Measurements from ENCODE around the gene CD300LB.

The CD300LB gene

GRCh38 chr17:74542166-74542565 lies 10.9 kb upstream of the CD300LB start:
- no peaks in the 10 kb centered on the region for H3K4me1 ChIP-seq (ENCODE audit: low read depth, poor library complexity, severe bottlenecking)
- TF ChIP-seq CTCF (conservative IDR thresholded peaks at IDR 0.05; ENCODE audit: low read depth, low read length): no peak
- no peak overlapping the region for H2AFZ ChIP-seq (ENCODE audit: low read depth)
- no peak overlapping the region for H3K4me2 ChIP-seq
- H3K9ac ChIP-seq: no peak overlapping the region
- H3K27me3 ChIP-seq (ENCODE audit: insufficient read depth, low read depth): peaks cover 91% of the 10 kb centered on the region
- no peaks in the 10 kb centered on the region for H4K20me1 ChIP-seq (ENCODE audit: insufficient read depth)
- H3K79me2 ChIP-seq (ENCODE audit: insufficient read depth, low read depth): no peaks in the 10 kb centered on the region
- no peak overlapping the region for H3K4me3 ChIP-seq (IDR thresholded peaks at IDR 0.05; ENCODE audit: insufficient read depth, low read depth, low read length)
- no peaks in the 10 kb centered on the region for H3K36me3 ChIP-seq (ENCODE audit: insufficient read depth)
- H3K27ac ChIP-seq: no peak overlapping the region

GRCh38 chr17:74541176-74542111 lies 10.2 kb upstream of the CD300LB start:
- Histone ChIP-seq H3K27ac (no peak overlapping the region), H3K4me1 (ENCODE audit: low read depth, poor library complexity, severe bottlenecking) (no peaks in the 10 kb centered on the region), H3K4me3 (IDR thresholded peaks at IDR 0.05; ENCODE audit: insufficient read depth, low read depth, low read length) (no peak overlapping the region), H3K36me3 (ENCODE audit: insufficient read depth) (no peaks in the 10 kb centered on the region), H3K79me2 (ENCODE audit: insufficient read depth, low read depth) (no peaks in the 10 kb centered on the region), H3K4me2 (no peak overlapping the region), H3K27me3 (ENCODE audit: insufficient read depth, low read depth) (peaks cover 92% of the 10 kb centered on the region), H3K9ac (no peak overlapping the region), H4K20me1 (ENCODE audit: insufficient read depth) (no peaks in the 10 kb centered on the region), H2AFZ (ENCODE audit: low read depth) (no peak overlapping the region)
- no peak for TF ChIP-seq CTCF (conservative IDR thresholded peaks at IDR 0.05; ENCODE audit: low read depth, low read length)

DNA sequence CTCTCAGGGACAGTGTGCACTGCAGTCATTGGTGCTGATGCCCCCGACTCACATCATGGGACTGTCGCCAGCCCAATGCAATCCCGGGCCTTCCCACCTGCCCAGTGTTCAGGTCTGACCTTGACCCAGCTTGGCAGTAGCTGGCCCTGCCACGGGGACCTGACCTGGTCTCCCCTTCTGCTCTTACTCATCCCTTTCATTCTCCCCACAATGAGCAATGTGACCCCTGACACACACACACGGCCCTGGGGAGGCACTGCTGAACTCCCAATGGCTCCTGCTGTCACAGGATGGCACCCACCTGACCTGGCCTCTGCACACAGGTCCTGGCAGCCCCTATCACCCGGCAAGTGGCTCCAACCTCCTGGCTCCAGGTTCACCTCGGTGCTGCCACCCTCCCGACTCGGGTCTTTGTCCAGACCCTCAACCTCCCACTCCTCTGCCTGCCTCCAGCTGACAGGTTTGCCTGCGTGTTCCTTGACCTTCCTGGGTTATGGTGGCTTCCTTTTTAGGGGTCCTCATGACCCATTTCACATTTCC lies 8.1 kb upstream of the CD300LB start:
- no peaks in the 10 kb centered on the region for H4K20me1 ChIP-seq (ENCODE audit: insufficient read depth)

DNA sequence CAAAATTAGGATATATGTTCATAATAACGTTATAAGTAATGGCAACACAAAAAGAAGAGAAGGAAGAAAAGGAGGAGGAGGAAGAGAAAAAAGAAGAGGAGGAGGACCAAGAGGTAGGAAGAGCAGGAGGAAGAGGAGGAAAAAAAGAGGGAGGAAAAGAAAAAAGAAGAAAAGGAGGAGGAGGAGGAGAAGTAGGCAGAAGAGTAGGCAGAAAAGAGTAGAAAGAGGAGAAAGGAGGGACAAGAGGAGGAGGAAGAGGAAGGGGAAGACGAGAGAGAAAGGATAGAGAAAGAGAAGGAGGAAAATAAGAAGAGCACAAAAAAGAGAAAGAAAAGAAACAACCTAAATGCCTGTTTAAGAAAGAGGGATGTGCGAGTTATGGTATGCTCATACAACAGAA lies 5.6 kb upstream of the CD300LB start:
- no peaks in the 10 kb centered on the region for H3K79me2 ChIP-seq (ENCODE audit: insufficient read depth, low read depth)
- peaks cover 93% of the 10 kb centered on the region for H3K27me3 ChIP-seq (ENCODE audit: insufficient read depth, low read depth)
- H2AFZ ChIP-seq (ENCODE audit: low read depth): no peak overlapping the region
- H4K20me1 ChIP-seq (ENCODE audit: insufficient read depth): no peaks in the 10 kb centered on the region
- no peak overlapping the region for H3K27ac ChIP-seq
- no peak overlapping the region for H3K4me3 ChIP-seq (IDR thresholded peaks at IDR 0.05; ENCODE audit: insufficient read depth, low read depth, low read length)
- no peak for TF ChIP-seq CTCF (conservative IDR thresholded peaks at IDR 0.05; ENCODE audit: low read depth, low read length)
- no peak overlapping the region for H3K9ac ChIP-seq
- no peak overlapping the region for H3K4me2 ChIP-seq
- no peaks in the 10 kb centered on the region for H3K36me3 ChIP-seq (ENCODE audit: insufficient read depth)
- no peaks in the 10 kb centered on the region for H3K4me1 ChIP-seq (ENCODE audit: low read depth, poor library complexity, severe bottlenecking)

More for the DNA sequence above, 8.1 kb upstream of the CD300LB start:
- Histone ChIP-seq H3K4me2 (no peak overlapping the region), H3K27ac (no peak overlapping the region), H3K79me2 (ENCODE audit: insufficient read depth, low read depth) (no peaks in the 10 kb centered on the region), H3K4me1 (ENCODE audit: low read depth, poor library complexity, severe bottlenecking) (no peaks in the 10 kb centered on the region), H3K4me3 (IDR thresholded peaks at IDR 0.05; ENCODE audit: insufficient read depth, low read depth, low read length) (no peak overlapping the region), H2AFZ (ENCODE audit: low read depth) (no peak overlapping the region), H3K9ac (no peak overlapping the region), H3K36me3 (ENCODE audit: insufficient read depth) (no peaks in the 10 kb centered on the region), H3K27me3 (ENCODE audit: insufficient read depth, low read depth) (peaks cover 93% of the 10 kb centered on the region)
- no peak for TF ChIP-seq CTCF (conservative IDR thresholded peaks at IDR 0.05; ENCODE audit: low read depth, low read length)

Data from KMS-11 (cell line).